HG03342 (cell line): ENCODE results near the gene VWA3A.
"Not testable (repeated sequence)": the region's sequence is repeated elsewhere in the genome, so short reads cannot be mapped to it uniquely, and the experiment has no call there.

Experiments used
- ATAC-seq: cut with Tn5 transposase; IDR thresholded peaks from one replicate; pipeline ENCODE4 v1.9.1; 2021; ENCODE audit warnings: mild to moderate bottlenecking, moderate library complexity; ENCODE audit not compliant: unreplicated experiment

Gene VWA3A, protein sequence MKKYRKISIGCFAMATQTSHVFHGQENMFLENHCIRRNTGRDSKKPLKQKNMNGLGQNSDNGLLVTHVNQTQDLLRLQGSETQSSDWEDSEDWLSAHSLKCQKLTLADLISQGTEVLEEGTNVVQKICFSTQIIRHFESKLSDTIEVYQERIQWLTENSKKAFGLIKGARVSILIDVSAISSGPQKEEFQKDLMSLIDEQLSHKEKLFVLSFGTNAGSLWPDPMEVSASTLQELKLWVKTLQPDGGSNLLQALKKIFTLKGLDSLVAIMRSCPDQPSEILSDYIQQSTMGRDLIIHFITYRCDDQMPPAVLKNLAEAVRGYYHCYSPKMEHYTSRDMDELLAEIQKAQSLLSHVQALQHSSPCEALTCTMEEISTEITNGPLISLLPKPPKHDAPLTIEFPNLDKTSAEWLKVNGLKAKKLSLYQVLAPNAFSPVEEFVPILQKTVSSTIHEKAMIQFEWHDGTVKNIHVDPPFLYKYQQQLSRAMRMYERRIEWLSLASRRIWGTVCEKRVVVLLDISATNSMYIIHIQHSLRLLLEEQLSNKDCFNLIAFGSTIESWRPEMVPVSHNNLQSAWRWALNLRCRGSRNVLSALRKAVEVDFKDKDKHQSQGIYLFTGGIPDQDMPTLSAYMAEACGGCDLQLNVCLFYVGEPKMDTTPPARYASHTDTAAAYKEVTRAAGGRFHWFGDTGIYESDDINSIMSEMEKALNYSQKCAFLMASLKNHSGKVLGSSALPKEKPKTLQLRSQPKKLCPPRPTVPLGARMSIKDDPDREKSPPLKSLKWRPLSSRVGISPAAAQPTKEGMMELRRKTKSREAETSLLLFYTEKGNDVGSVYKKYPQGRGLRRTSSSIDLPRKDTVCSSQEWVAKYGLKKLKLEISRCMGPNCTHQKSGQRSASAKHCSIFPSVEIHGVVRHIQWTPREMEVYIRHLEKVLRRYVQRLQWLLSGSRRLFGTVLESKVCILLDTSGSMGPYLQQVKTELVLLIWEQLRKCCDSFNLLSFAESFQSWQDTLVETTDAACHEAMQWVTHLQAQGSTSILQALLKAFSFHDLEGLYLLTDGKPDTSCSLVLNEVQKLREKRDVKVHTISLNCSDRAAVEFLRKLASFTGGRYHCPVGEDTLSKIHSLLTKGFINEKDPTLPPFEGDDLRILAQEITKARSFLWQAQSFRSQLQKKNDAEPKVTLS

DNA sequence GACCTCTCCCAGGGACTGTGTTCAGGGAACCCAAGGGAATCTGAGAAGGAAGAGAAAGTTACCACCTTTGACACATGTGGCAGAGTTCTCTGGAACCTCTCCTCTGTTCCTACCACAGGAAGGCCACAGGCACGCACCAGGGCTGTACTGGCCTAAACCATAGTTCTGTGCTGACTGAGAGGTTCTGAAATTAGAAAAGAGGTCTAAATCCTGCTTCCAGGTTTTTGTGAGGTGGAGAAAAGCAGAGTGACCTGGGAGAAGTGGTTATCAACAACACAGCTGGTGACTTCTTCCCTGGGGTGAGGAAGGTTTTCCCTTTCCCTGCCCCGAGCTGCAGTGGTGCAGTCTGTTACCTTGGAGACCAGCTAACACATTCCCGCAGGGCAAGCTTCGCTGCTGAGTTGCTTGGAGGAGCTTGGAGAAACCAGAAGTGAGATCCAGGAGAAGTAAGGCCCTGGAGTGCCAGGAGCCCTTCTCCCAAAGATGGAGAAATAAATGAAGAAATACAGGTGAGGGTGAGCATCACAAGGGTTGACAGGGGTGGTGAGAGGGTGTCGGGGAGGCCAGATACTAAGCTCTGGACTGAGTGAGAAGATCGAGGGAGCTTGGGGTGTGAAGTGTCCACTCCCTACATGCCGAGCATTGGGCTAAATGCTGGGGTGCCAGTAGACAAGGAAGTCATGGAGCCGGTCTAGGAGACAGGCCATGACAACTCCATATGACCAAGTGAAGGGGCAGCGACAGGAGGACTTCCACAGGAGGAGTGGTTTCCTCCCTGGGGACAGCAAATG lies at the start of gene VWA3A:
TSS of gene VWA3A (plus strand) at position 399 of the 791 bp plus-strand sequence. CDS start at position 496, 97 bp downstream.
- ATAC-seq, result no peak

GRCh38 chr16:22043882-22044281 lies 48.5 kb upstream of the VWA3A start:
- ATAC-seq, result not testable (repeated sequence)

- not testable (repeated sequence) for ATAC-seq
Observed at GRCh38 chr16:22045888-22046287, 46.5 kb upstream of the VWA3A start.

GRCh38 chr16:22050963-22051362 lies 41.4 kb upstream of the VWA3A start:
- ATAC-seq, result no peak

DNA sequence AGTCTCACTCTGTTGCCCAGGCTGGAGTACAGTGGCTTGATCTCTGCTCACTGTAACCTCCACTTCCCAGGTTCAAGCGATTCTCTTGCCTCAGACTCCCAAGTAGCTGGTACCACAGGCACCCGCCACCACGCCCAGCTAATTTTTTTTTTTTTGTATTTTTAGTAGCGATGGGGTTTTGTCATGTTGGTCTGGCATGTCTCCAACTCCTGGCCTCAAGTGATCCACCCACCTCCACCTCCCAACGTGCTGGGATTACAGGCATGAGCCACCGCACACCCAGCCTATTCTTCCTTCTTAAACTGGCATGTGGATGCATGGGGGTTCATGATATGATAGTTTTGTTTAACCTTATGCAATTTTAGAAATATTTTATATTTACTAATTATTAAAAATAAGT lies 39.4 kb upstream of the VWA3A start:
- ATAC-seq, result no peak

GRCh38 chr16:22053921-22054341 lies 38.4 kb upstream of the VWA3A start:
- no peak for ATAC-seq

DNA sequence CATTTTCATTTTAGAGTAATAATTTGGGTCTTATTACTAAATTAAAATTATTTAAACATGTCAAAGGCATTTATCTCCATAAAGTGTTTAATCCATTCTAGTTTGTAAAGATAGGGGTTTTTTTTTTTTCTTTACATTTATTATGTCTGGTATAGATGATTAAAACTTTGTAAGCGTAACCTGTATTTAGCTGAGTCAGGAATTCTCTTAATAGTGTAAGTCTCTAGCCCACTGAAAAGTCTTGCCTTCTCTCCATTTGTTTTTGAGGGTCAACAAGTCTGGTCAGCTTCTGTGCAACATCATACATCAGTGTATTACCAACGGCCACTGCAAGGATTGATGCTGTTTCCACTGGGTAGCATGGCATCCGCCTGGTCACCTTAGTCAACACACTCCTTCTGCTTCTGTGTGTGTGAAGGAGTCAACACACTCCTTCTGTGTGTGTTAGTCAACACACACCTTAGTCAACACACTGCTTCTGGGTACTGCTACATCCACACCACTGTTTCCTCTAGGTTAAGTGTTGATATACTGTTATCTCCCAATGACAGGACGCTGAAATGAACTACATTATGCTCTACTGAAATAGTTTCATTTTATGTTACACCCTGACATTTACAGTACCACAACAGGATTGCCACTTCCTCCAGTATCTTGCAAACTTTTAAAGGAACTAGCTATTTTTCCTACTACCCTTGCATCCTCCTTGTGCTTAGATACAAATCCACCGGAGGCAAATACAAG lies 37.3 kb upstream of the VWA3A start:
- no peak for ATAC-seq

GRCh38 chr16:22055881-22056280 lies 36.5 kb upstream of the VWA3A start:
- no peak for ATAC-seq

DNA sequence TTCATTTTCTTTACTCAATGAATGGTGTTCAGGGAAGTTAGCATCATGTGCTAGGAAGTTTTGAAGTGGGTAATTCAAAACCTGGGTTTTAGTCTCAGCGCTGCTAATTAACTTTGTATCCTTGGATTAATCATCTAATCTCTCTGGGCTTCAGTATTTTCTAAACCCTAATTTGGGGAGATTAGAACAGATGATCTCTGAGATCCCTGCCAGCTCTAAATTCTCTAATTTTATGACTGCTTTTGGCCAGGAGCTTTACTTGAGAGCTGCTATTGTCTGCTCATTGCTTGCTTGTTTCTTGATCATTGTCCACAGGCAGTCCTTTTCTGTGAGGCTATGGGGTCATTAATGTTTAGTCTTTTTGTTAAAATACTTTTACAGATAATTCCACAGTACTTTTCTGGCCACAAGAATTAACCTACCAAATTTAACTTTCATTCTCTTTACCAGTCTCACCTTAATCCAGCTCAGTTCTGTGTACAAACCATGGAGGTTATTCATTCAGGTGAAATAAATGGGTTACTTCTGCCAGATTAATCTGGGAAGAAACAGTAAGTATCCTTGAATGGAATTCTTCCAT lies 28.4 kb upstream of the VWA3A start:
- no peak for ATAC-seq

GRCh38 chr16:22065252-22065651 lies 27.1 kb upstream of the VWA3A start:
- ATAC-seq, result no peak

- no peak for ATAC-seq
Observed at GRCh38 chr16:22070361-22071330, 21.7 kb upstream of the VWA3A start.

- ATAC-seq, result no peak
Observed at GRCh38 chr16:22071331-22071910, 20.9 kb upstream of the VWA3A start.

DNA sequence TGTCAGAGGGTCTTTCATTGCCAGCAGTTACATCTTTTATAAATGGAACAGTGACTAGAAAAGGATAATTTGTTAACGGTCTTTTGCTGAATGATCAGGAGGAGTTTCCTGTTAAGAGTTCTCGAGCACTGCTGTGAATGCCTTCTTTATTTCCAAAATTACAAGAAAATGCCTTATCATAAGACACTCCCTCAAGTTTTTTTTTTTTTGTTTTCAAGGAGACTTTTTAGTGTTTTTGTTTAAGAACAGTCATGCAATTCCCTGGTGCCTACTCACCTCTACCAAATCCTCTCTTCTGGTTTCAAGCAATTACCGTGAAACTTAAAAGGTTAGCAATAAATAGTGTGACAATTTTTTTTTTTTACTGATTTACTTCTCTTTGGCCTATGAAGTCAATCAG lies 19.0 kb upstream of the VWA3A start:
- ATAC-seq, result no peak

GRCh38 chr16:22075043-22075757 lies 17.1 kb upstream of the VWA3A start:
- ATAC-seq, result no peak

- ATAC-seq, result no peak
Observed at GRCh38 chr16:22075776-22076175, 16.6 kb upstream of the VWA3A start.

DNA sequence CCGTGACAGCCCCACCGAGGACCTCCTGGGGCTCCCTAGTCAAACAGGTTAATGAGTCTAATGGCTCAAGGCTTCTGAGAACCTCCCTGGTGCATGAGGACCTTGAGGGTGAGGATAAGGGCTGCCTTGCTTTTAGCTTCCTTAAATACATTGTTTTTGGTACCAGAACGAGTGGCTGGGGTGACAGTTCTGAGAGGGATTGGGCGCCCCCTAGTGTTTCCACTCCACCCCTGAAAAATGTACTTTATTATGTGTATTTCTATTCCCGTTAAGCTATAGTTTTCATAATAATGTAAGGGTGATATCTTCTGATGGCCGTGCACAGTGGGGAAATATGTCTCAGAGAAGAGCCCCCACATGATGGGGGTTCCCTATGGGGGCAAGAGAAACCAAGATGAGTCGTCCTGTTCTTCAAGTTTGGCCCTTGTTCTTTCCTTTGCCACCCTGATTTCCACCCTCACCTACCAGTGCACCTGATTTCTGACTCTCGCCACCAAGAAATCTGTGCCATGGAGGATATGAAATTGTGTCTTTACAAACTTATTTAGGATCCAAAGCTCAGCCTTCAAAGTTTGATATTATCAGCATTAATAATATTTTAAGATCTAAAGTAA lies 14.5 kb upstream of the VWA3A start:
- no peak for ATAC-seq

GRCh38 chr16:22078656-22079055 lies 13.7 kb upstream of the VWA3A start:
- ATAC-seq, result no peak
